ENCODE data around the gene FEZ2.

FEZ2 gene

DNA sequence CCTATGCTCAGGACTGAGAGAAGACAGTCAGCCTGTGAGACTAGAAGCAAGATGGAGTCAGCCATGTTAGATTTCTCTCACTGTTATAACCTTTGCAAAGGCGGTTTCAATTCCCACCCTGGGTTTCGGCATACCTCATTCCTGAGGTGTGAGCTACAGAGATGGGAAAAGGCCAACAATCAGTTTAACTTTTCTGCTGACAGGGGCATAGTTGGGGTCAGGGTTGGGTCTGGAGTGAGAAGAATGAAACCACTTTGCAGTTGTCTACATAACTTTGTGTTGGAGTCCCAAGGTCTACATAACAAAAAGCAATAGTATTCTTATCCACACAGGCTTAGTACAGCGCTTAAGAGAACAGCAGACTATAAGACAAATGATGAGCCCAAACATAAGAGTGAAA lies 28.1 kb upstream of the FEZ2 start:
- H2AFZ ChIP-seq, result no peak overlapping the region
- no peak overlapping the region for H3K4me2 ChIP-seq (ENCODE audit: low read length)
- no peaks in the 10 kb centered on the region for H3K4me1 ChIP-seq
- no peaks in the 10 kb centered on the region for H3K9me3 ChIP-seq (ENCODE audit: control insufficient read depth, low read length)
- H3K79me2 ChIP-seq, result no peaks in the 10 kb centered on the region
- no peak overlapping the region for H3K4me3 ChIP-seq (ENCODE audit: low read depth, low read length)
- TF ChIP-seq, protein P1, sequence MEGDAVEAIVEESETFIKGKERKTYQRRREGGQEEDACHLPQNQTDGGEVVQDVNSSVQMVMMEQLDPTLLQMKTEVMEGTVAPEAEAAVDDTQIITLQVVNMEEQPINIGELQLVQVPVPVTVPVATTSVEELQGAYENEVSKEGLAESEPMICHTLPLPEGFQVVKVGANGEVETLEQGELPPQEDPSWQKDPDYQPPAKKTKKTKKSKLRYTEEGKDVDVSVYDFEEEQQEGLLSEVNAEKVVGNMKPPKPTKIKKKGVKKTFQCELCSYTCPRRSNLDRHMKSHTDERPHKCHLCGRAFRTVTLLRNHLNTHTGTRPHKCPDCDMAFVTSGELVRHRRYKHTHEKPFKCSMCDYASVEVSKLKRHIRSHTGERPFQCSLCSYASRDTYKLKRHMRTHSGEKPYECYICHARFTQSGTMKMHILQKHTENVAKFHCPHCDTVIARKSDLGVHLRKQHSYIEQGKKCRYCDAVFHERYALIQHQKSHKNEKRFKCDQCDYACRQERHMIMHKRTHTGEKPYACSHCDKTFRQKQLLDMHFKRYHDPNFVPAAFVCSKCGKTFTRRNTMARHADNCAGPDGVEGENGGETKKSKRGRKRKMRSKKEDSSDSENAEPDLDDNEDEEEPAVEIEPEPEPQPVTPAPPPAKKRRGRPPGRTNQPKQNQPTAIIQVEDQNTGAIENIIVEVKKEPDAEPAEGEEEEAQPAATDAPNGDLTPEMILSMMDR (IDR thresholded peaks at IDR 0.05), result no peak
- no peak overlapping the region for H3K9ac ChIP-seq
- H3K36me3 ChIP-seq (ENCODE audit: control insufficient read depth, insufficient read depth, low read length), result no peaks in the 10 kb centered on the region
- H3K27ac ChIP-seq, result no peak overlapping the region
- no peaks in the 10 kb centered on the region for H3K27me3 ChIP-seq (ENCODE audit: control insufficient read depth, insufficient read depth, low read length)

DNA sequence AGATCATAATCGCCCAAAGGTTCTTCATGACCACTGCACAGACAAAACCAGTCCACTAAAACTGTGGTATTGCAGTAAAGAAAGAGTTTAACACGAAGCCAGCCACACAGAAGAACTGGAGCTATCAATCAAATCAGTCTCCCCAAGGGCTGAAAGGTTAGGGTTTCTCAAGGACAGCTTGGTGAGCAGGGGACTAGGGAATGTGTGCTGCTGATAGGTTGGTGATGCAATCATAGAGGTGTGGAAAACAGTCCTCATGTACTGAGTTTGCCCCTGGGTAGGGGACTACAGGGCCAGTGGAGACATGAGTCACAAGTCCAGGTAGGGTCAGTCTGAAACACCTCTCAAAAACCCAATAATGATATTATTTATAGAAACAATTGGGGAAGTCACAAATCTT lies 27.3 kb upstream of the FEZ2 start:
- H3K9me3 ChIP-seq (ENCODE audit: control insufficient read depth, low read length), result no peaks in the 10 kb centered on the region
- H3K4me3 ChIP-seq (ENCODE audit: low read depth, low read length), result no peak overlapping the region
- H3K4me1 ChIP-seq, result no peaks in the 10 kb centered on the region
- no peak overlapping the region for H3K27ac ChIP-seq
- no peaks in the 10 kb centered on the region for H3K27me3 ChIP-seq (ENCODE audit: control insufficient read depth, insufficient read depth, low read length)
- H3K9ac ChIP-seq, result no peak overlapping the region
- H3K79me2 ChIP-seq, result no peaks in the 10 kb centered on the region
- H2AFZ ChIP-seq, result no peak overlapping the region
- no peak overlapping the region for H3K4me2 ChIP-seq (ENCODE audit: low read length)
- no peaks in the 10 kb centered on the region for H3K36me3 ChIP-seq (ENCODE audit: control insufficient read depth, insufficient read depth, low read length)
- TF ChIP-seq, protein P1 (IDR thresholded peaks at IDR 0.05), result no peak

DNA sequence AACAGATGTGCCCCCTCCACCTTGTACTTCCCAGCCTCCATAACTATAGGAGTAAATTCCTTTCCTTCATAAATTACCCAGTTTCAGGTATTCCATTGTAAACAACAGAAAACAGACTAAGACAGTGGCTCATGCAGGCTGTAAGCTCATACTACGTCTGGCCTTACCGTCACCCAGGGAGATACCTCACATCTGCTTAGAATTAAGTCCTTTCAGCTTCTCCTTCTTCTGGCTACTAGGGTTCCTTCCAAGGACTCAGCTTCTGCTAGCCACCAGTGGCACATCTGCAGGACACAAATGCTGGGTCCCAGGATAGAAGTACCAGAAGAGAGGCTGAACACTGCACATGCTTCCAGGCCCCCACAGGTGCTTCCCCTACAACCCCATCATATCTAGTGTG lies 22.4 kb upstream of the FEZ2 start:
- H3K4me1 ChIP-seq, result no peaks in the 10 kb centered on the region
- no peak overlapping the region for H3K4me3 ChIP-seq (ENCODE audit: low read depth, low read length)
- H3K36me3 ChIP-seq (ENCODE audit: control insufficient read depth, insufficient read depth, low read length), result no peaks in the 10 kb centered on the region
- no peak overlapping the region for H3K27ac ChIP-seq
- TF ChIP-seq, protein P1 (IDR thresholded peaks at IDR 0.05), result no peak
- no peak overlapping the region for H3K9ac ChIP-seq
- no peaks in the 10 kb centered on the region for H3K27me3 ChIP-seq (ENCODE audit: control insufficient read depth, insufficient read depth, low read length)
- H3K79me2 ChIP-seq, result no peaks in the 10 kb centered on the region
- H3K9me3 ChIP-seq (ENCODE audit: control insufficient read depth, low read length), result no peaks in the 10 kb centered on the region
- no peak overlapping the region for H3K4me2 ChIP-seq (ENCODE audit: low read length)
- no peak overlapping the region for H2AFZ ChIP-seq

DNA sequence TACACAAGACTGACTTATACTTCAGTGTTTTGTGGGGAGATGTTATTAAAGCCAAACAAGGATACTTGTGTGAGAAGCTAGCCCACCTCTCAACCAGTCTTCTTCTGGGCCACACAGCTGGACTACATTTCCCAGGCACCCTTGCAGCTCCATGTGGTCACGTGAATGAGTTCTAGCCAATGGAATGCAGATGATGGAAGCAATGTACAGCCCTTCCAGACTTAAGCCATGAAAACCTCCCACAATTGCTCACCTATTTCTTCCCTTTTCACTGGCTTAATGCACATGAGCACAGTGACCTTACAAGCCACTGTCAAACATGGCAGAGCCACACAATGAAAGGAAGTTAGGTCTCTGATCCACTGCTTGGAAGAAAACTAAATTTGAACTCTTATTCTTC lies 20.4 kb upstream of the FEZ2 start:
- H3K36me3 ChIP-seq (ENCODE audit: control insufficient read depth, insufficient read depth, low read length), result no peaks in the 10 kb centered on the region
- H3K79me2 ChIP-seq, result no peaks in the 10 kb centered on the region
- no peak overlapping the region for H3K4me2 ChIP-seq (ENCODE audit: low read length)
- H3K27me3 ChIP-seq (ENCODE audit: control insufficient read depth, insufficient read depth, low read length), result no peaks in the 10 kb centered on the region
- no peak overlapping the region for H3K27ac ChIP-seq
- no peaks in the 10 kb centered on the region for H3K9me3 ChIP-seq (ENCODE audit: control insufficient read depth, low read length)
- TF ChIP-seq, protein P1 (IDR thresholded peaks at IDR 0.05), result no peak
- H3K4me3 ChIP-seq (ENCODE audit: low read depth, low read length), result no peak overlapping the region
- no peak overlapping the region for H2AFZ ChIP-seq
- H3K4me1 ChIP-seq, result no peaks in the 10 kb centered on the region
- no peak overlapping the region for H3K9ac ChIP-seq

DNA sequence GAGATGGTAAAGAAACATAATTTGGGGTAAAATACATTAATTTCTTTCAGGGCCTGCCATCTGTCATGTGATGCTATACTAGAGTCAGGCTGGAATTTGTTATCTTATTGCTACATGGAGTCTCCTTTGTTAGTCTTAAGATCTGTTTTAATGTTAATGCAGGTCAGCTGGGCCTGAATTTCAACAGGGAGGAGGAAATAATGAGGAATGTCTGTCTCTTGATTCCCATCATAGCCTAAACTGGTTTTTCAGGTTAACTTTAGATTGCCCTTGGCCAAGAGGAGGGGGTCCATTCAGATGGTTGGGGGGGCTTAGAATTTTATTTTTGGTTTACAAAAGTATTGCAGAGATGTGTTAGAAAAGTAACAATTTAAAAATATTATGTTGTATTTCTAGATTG lies 19.0 kb upstream of the FEZ2 start:
- no peak overlapping the region for H3K27ac ChIP-seq
- no peaks in the 10 kb centered on the region for H3K9me3 ChIP-seq (ENCODE audit: control insufficient read depth, low read length)
- H2AFZ ChIP-seq, result peak overlapping the region; percentile 5
- no peaks in the 10 kb centered on the region for H3K27me3 ChIP-seq (ENCODE audit: control insufficient read depth, insufficient read depth, low read length)
- no peaks in the 10 kb centered on the region for H3K36me3 ChIP-seq (ENCODE audit: control insufficient read depth, insufficient read depth, low read length)
- no peaks in the 10 kb centered on the region for H3K4me1 ChIP-seq
- H3K79me2 ChIP-seq, result no peaks in the 10 kb centered on the region
- no peak overlapping the region for H3K4me2 ChIP-seq (ENCODE audit: low read length)
- H3K4me3 ChIP-seq (ENCODE audit: low read depth, low read length), result no peak overlapping the region
- TF ChIP-seq, protein P1 (IDR thresholded peaks at IDR 0.05), result no peak
- no peak overlapping the region for H3K9ac ChIP-seq

Data from parathyroid adenoma (tissue), 2 donors.